ENCODE results near the gene MRPL38.

DNA sequence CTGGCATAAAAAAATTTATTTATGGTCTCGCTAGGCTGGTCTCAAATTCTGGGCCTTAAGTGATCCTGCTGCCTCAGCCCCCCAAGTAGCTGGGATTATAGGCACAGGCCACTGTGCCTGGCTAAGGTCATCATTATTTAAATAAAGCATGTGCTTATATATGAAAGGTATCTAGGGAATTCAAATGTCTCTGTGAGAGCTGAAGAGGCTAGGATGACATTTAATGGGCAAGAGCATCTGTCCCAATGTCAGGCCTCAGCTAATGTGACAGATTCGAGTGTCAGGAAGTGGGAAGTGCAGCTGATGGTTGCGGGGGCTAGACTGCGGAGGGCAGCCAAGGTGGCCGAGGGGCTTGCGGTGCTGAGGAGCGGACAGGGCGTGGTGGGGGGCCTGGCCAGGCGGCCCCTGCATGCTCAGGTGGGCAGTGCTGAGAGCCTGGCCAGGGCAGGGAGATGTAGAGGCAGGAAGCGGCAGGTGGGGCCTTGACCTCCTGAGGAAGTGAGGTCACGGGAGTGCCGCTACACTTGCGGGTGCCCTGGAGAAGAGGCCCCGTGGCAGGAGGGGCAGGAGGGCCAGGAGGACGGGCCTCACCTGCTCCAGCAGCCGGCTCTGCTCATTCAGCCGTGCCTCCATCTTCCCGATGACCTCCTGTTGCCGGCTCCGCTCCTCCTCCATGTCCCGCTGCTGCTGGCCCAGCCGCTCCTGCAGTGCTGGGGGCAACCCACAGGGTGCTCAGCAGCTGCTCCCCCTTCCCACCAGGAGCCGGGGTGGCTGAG, 12.6 kb upstream of the MRPL38 start:
- TF ChIP-seq, protein P1, sequence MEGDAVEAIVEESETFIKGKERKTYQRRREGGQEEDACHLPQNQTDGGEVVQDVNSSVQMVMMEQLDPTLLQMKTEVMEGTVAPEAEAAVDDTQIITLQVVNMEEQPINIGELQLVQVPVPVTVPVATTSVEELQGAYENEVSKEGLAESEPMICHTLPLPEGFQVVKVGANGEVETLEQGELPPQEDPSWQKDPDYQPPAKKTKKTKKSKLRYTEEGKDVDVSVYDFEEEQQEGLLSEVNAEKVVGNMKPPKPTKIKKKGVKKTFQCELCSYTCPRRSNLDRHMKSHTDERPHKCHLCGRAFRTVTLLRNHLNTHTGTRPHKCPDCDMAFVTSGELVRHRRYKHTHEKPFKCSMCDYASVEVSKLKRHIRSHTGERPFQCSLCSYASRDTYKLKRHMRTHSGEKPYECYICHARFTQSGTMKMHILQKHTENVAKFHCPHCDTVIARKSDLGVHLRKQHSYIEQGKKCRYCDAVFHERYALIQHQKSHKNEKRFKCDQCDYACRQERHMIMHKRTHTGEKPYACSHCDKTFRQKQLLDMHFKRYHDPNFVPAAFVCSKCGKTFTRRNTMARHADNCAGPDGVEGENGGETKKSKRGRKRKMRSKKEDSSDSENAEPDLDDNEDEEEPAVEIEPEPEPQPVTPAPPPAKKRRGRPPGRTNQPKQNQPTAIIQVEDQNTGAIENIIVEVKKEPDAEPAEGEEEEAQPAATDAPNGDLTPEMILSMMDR (conservative IDR thresholded peaks at IDR 0.05; ENCODE audit: low read length): no peak
- TF ChIP-seq EZH2phosphoT487 (IDR thresholded peaks at IDR 0.05; ENCODE audit: borderline replicate concordance, low read depth, low read length): no peak
